ENCODE data around the gene GAPT.

DNA sequence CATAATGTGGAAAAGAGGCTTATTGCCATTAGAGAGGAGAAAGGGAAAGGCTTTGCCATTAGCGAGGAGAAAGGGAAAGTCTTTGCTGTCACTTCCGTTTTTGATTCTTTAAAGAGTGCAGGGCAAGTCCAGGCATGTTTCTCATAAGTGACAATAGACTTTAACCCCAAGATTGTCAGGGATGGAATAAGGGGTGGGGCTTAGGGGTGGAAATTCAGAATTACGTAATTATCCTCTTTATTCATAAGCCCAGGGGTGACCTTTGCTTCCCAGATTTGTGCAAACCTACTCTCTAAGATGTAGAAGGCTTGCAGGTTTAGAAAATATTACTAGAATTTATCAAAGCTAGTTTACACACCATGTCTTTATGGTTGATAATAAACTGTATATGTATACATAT is 29.1 kb upstream of the GAPT start:
- TF ChIP-seq, protein P1, sequence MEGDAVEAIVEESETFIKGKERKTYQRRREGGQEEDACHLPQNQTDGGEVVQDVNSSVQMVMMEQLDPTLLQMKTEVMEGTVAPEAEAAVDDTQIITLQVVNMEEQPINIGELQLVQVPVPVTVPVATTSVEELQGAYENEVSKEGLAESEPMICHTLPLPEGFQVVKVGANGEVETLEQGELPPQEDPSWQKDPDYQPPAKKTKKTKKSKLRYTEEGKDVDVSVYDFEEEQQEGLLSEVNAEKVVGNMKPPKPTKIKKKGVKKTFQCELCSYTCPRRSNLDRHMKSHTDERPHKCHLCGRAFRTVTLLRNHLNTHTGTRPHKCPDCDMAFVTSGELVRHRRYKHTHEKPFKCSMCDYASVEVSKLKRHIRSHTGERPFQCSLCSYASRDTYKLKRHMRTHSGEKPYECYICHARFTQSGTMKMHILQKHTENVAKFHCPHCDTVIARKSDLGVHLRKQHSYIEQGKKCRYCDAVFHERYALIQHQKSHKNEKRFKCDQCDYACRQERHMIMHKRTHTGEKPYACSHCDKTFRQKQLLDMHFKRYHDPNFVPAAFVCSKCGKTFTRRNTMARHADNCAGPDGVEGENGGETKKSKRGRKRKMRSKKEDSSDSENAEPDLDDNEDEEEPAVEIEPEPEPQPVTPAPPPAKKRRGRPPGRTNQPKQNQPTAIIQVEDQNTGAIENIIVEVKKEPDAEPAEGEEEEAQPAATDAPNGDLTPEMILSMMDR (conservative IDR thresholded peaks at IDR 0.05 in 1 of 2, IDR thresholded peaks at IDR 0.05 in 1 of 2; ENCODE audit: extremely low read depth in 1 of 2, insufficient read depth in 1 of 2, low read depth in 1 of 2, low read length in 2 of 2): no peak
- no peak for TF ChIP-seq EZH2 (IDR thresholded peaks at IDR 0.05; ENCODE audit: borderline replicate concordance, low read length)
